GM12872 (cell line): ENCODE data around the gene MRO.

ENCODE experiments used
- CTCF ChIP-seq: IDR thresholded peaks from 3 replicates; pipeline ENCODE4 v1.5.1; 2011; ENCODE audit warnings: low read depth, mild to moderate bottlenecking, low read length, moderate library complexity; ENCODE audit not compliant: insufficient read depth

Gene MRO

DNA sequence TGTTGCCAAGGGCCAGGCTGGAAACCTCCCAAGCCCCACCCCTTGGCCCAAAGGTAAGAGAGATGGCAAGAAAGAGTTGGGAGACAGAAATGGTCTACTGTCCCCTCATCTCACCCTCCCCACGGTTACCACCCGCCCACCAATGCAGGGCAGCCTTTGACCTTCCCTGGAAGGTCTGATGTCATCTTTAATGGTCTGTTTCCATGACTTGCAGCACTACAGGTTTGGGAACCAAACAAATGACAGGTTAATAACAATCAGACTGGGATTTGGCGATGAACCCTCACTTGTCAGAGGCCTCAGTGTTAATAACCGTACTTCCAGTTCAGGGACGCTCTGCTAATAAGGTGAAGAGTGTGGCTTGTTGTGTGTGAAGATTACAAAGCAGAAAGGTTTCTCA, 70.4 kb downstream of the MRO start:
- no peak for TF ChIP-seq CTCF

- no peak for TF ChIP-seq CTCF
Observed at GRCh38 chr18:50748243-50749229, 71.3 kb downstream of the MRO start.

GRCh38 chr18:50747849-50748242, 72.0 kb downstream of the MRO start:
- TF ChIP-seq CTCF: no peak

- TF ChIP-seq CTCF: no peak
Observed at GRCh38 chr18:50745945-50746344, 73.9 kb downstream of the MRO start.
